ENCODE data around the gene SPACA7.

GRCh38 chr13:112442483-112443090, 66.4 kb downstream of the SPACA7 start:
- TF ChIP-seq DPF2 (IDR thresholded peaks at IDR 0.05): no peak
- no peak for TF ChIP-seq RB1 (IDR thresholded peaks at IDR 0.05; ENCODE audit: borderline replicate concordance)
- no peak for TF ChIP-seq ASH2L (IDR thresholded peaks at IDR 0.05; ENCODE audit: borderline replicate concordance, low read depth)
- TF ChIP-seq JUNB (IDR thresholded peaks at IDR 0.05): no peak
- TF ChIP-seq CBFB (IDR thresholded peaks at IDR 0.05; ENCODE audit: low read depth): no peak
